ENCODE data around the gene PBLD.
"Not testable (repeated sequence)": the region's sequence is repeated elsewhere in the genome, so short reads cannot be mapped to it uniquely, and the experiment has no call there.

PBLD gene

DNA sequence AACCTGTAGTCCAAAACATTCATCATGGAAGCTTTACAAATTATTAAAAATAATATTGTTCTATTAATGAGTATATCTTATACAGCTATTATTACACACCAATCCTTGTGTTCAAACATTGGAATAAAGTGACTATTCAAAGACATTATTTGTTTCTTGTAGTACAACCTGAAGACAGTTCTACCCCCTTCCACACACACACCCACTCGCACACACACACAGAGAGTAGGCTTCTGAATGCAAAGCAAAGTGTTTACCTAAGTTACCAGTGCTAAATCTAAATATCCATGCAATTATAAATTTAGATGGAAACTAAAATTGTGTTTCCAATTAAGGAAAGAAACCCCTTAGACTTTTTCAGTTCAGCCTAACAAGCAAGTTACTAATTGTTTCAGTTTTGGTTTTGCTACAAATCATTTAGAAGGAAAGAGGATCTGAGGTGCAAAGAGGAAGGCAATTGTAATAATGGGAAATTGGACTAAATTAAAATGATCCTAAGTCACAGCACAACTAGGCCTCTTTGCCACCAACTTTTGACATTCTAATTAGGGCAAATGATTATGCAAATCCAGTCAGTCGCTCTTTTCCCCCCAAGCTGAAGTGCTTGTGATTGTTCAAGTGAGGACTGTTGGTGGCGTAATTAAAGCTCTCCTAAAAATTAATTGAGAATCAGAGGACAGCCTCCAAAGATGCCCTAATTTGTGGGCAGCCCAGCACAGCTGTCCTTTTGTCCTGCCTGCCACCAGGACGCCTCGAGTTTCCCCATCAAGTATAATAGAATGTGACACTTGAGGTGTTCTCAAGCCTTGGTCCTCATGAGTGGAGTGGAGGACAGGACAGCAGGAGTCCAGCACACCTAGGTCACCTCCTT lies 80.9 kb downstream of the PBLD start:
- no peaks in the 10 kb centered on the region for H3K36me3 ChIP-seq (ENCODE audit: control insufficient read depth, insufficient read depth, low read length)
- no peak for DNase-seq
- no peak overlapping the region for H3K27ac ChIP-seq (ENCODE audit: insufficient read depth, low read length, poor library complexity, severe bottlenecking)
- no peak overlapping the region for H3K4me3 ChIP-seq (ENCODE audit: insufficient read depth, low read depth, low read length, poor library complexity, severe bottlenecking)
- no peaks in the 10 kb centered on the region for H3K4me1 ChIP-seq (ENCODE audit: control insufficient read depth, insufficient read depth, low read length, poor library complexity, severe bottlenecking)
- H3K9me3 ChIP-seq (ENCODE audit: control insufficient read depth, low read length): no peaks in the 10 kb centered on the region
- no peaks in the 10 kb centered on the region for H3K27me3 ChIP-seq (replicated peaks; ENCODE audit: control insufficient read depth, insufficient read depth, low read length, poor library complexity, severe bottlenecking)

DNA sequence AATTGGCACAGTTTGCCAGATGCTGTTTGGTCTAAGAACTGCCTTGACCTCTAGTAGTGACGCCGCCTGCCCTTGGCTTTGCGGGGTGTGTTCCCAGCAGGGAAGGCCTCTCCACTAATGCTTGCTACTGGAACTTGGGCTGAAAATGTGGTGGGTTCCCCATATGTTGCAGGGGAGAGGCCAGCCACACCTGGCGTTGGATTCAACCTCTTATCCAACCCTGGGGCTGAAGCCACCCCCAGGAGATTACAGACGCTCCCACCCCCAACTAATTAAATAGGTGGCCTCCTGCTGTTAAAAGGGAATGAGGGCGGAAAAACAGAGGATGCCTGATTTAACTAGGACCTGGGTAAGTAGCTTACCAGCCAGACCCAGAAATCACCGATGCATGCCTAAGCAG lies 81.6 kb downstream of the PBLD start:
- H3K4me1 ChIP-seq (ENCODE audit: control insufficient read depth, insufficient read depth, low read length, poor library complexity, severe bottlenecking): no peaks in the 10 kb centered on the region
- H3K9me3 ChIP-seq (ENCODE audit: control insufficient read depth, low read length): no peaks in the 10 kb centered on the region
- H3K27me3 ChIP-seq (replicated peaks; ENCODE audit: control insufficient read depth, insufficient read depth, low read length, poor library complexity, severe bottlenecking): no peaks in the 10 kb centered on the region
- no peak for DNase-seq
- H3K4me3 ChIP-seq (ENCODE audit: insufficient read depth, low read depth, low read length, poor library complexity, severe bottlenecking): no peak overlapping the region
- no peaks in the 10 kb centered on the region for H3K36me3 ChIP-seq (ENCODE audit: control insufficient read depth, insufficient read depth, low read length)
- no peak overlapping the region for H3K27ac ChIP-seq (ENCODE audit: insufficient read depth, low read length, poor library complexity, severe bottlenecking)

DNA sequence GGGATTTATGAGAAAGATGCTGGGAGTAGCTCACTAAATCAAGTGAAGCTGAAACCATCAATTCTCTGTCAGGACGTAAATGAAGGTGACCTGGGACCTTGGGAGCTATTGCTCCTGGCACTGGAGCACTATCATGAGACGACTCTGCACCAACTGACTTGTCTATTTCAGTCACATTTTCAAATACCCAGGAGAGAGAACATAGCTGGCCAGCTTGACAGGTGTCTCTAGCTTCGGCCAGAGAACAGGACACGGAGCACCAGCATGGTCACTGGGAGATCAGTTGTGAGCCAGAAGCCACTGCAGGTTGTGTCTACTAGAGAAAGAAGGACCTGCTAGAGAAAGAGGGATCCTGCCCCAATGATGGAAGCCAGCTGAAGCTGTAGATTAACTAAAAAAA lies 83.4 kb downstream of the PBLD start:
- Histone ChIP-seq H3K9me3 (ENCODE audit: control insufficient read depth, low read length) (no peaks in the 10 kb centered on the region), H3K4me1 (ENCODE audit: control insufficient read depth, insufficient read depth, low read length, poor library complexity, severe bottlenecking) (no peaks in the 10 kb centered on the region), H3K36me3 (ENCODE audit: control insufficient read depth, insufficient read depth, low read length) (no peaks in the 10 kb centered on the region), H3K27me3 (replicated peaks; ENCODE audit: control insufficient read depth, insufficient read depth, low read length, poor library complexity, severe bottlenecking) (no peaks in the 10 kb centered on the region), H3K27ac (ENCODE audit: insufficient read depth, low read length, poor library complexity, severe bottlenecking) (no peak overlapping the region), H3K4me3 (ENCODE audit: insufficient read depth, low read depth, low read length, poor library complexity, severe bottlenecking) (no peak overlapping the region)
- no peak for DNase-seq

DNA sequence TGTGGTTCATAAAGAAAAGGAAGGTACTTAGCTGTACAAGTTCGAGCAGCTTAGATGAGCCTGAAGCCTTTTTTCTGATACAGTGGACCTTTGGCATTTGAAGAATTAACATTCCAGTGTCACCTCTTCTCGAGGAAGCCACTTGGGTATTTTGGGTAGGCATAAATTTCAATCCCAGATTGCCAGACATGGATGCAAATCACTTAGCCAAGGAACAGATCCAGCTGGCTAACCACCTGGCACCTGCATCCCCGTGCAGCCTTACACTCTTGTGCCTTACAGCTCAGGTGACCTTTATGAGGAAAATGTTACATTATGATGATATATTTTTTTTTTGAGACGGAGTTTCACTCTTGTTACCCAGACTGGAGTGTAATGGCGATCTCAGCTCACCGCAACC lies 84.8 kb downstream of the PBLD start:
- H3K36me3 ChIP-seq (ENCODE audit: control insufficient read depth, insufficient read depth, low read length): no peaks in the 10 kb centered on the region
- no peaks in the 10 kb centered on the region for H3K4me1 ChIP-seq (ENCODE audit: control insufficient read depth, insufficient read depth, low read length, poor library complexity, severe bottlenecking)

DNA sequence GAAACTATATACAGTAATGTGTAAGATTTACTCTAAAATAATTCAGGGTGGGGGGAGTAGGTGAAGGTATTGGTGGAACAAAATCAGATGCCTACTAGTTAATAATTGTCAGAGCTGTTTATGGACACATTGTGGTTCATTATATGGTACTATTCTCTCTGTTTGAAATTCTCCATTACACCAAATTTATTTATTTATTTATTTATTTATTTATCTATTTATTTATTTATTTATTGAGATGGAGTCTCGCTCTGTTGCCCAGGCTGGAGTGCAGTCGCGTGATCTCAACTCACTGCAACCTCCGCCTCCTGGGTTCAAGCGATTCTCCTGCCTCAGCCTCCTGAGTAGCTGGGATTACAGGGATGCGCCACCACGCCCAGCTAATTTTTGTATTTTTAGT lies 86.3 kb downstream of the PBLD start:
- DNase-seq; H3K27me3 ChIP-seq (replicated peaks; ENCODE audit: control insufficient read depth, insufficient read depth, low read length, poor library complexity, severe bottlenecking); H3K27ac ChIP-seq (ENCODE audit: insufficient read depth, low read length, poor library complexity, severe bottlenecking); H3K36me3 ChIP-seq (ENCODE audit: control insufficient read depth, insufficient read depth, low read length); H3K4me1 ChIP-seq (ENCODE audit: control insufficient read depth, insufficient read depth, low read length, poor library complexity, severe bottlenecking); H3K9me3 ChIP-seq (ENCODE audit: control insufficient read depth, low read length); H3K4me3 ChIP-seq (ENCODE audit: insufficient read depth, low read depth, low read length, poor library complexity, severe bottlenecking): not testable (repeated sequence)

More for the DNA sequence above, 84.8 kb downstream of the PBLD start:
- no peaks in the 10 kb centered on the region for H3K9me3 ChIP-seq (ENCODE audit: control insufficient read depth, low read length)
- H3K27ac ChIP-seq (ENCODE audit: insufficient read depth, low read length, poor library complexity, severe bottlenecking): no peak overlapping the region
- no peak overlapping the region for H3K4me3 ChIP-seq (ENCODE audit: insufficient read depth, low read depth, low read length, poor library complexity, severe bottlenecking)
- DNase-seq: no peak
- H3K27me3 ChIP-seq (replicated peaks; ENCODE audit: control insufficient read depth, insufficient read depth, low read length, poor library complexity, severe bottlenecking): no peaks in the 10 kb centered on the region

DNA sequence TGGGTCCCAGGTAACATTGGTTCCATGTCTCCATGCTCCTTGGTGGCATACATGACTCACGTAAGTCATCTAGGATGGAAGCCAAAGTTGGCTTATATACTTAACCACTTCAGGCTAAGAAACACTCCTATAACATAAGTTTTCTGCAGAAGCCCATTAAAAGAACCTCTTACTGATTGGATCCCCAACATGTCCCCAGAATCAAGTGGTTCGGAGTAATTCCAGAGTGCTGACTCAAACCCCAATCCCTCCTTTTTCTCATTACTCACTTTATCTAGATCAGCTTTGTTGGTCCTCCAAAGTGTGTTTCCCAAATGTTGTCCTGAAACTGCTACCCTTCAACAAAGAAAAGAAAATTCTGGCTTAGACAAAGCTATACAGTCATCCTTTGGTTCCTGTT lies 90.7 kb downstream of the PBLD start:
- no peak for DNase-seq
- Histone ChIP-seq H3K4me3 (ENCODE audit: insufficient read depth, low read depth, low read length, poor library complexity, severe bottlenecking) (no peak overlapping the region), H3K36me3 (ENCODE audit: control insufficient read depth, insufficient read depth, low read length) (no peaks in the 10 kb centered on the region), H3K9me3 (ENCODE audit: control insufficient read depth, low read length) (no peaks in the 10 kb centered on the region), H3K27ac (ENCODE audit: insufficient read depth, low read length, poor library complexity, severe bottlenecking) (no peak overlapping the region), H3K27me3 (replicated peaks; ENCODE audit: control insufficient read depth, insufficient read depth, low read length, poor library complexity, severe bottlenecking) (no peaks in the 10 kb centered on the region), H3K4me1 (ENCODE audit: control insufficient read depth, insufficient read depth, low read length, poor library complexity, severe bottlenecking) (no peaks in the 10 kb centered on the region)

DNA sequence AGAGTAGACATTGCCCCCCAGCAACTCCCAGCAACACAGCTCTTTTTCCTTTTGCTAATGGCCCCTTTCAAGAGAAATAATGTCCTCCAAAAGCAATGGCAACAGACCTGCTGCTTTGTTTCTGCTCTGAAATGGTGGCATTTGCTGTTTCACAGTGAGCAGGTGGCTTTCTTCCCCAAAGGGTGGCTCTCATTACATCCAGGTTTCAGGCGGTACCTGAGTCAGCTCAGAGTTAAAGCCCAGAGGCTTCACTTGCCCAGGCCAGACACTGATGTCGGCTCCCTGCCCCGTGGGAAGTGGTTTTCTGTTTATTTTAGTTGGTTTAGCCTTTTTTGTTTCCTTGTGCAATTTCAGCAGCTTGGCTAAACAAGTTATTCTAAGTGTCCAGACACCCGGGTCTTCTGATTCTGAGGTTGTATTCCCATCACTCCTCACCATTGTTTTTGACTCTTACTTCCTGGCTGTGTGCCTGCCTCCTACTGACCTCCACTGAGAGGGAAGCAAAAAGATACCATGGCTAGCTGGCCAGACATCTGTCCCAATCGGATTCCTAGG lies 93.1 kb downstream of the PBLD start:
- no peak overlapping the region for H3K4me3 ChIP-seq (ENCODE audit: insufficient read depth, low read depth, low read length, poor library complexity, severe bottlenecking)
- no peak overlapping the region for H3K27ac ChIP-seq (ENCODE audit: insufficient read depth, low read length, poor library complexity, severe bottlenecking)
- no peak for DNase-seq
- H3K27me3 ChIP-seq (replicated peaks; ENCODE audit: control insufficient read depth, insufficient read depth, low read length, poor library complexity, severe bottlenecking): no peaks in the 10 kb centered on the region
- H3K4me1 ChIP-seq (ENCODE audit: control insufficient read depth, insufficient read depth, low read length, poor library complexity, severe bottlenecking): no peaks in the 10 kb centered on the region
- no peaks in the 10 kb centered on the region for H3K36me3 ChIP-seq (ENCODE audit: control insufficient read depth, insufficient read depth, low read length)
- no peaks in the 10 kb centered on the region for H3K9me3 ChIP-seq (ENCODE audit: control insufficient read depth, low read length)

DNA sequence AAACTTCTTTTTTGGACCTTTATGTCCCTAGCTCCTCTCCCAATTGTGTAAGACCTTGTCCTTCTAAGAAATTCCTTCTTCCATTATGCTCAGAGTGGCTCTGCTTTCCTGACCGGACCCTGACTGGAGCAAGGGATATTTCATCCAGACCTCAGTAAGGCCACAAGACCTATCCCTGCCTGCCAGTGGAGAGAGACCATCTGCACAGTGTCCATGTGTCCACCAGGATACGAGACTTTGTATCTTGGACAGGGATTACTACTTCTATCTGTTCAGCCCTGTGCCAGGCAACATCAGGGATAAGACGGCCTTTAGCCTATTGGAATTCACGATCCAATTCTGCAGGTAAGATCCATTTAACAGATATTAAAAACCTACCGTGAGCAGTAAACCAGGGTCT lies 93.7 kb downstream of the PBLD start:
- Histone ChIP-seq H3K4me1 (ENCODE audit: control insufficient read depth, insufficient read depth, low read length, poor library complexity, severe bottlenecking) (no peaks in the 10 kb centered on the region), H3K36me3 (ENCODE audit: control insufficient read depth, insufficient read depth, low read length) (no peaks in the 10 kb centered on the region), H3K9me3 (ENCODE audit: control insufficient read depth, low read length) (no peaks in the 10 kb centered on the region), H3K27ac (ENCODE audit: insufficient read depth, low read length, poor library complexity, severe bottlenecking) (no peak overlapping the region), H3K4me3 (ENCODE audit: insufficient read depth, low read depth, low read length, poor library complexity, severe bottlenecking) (no peak overlapping the region), H3K27me3 (replicated peaks; ENCODE audit: control insufficient read depth, insufficient read depth, low read length, poor library complexity, severe bottlenecking) (no peaks in the 10 kb centered on the region)
- no peak for DNase-seq

DNA sequence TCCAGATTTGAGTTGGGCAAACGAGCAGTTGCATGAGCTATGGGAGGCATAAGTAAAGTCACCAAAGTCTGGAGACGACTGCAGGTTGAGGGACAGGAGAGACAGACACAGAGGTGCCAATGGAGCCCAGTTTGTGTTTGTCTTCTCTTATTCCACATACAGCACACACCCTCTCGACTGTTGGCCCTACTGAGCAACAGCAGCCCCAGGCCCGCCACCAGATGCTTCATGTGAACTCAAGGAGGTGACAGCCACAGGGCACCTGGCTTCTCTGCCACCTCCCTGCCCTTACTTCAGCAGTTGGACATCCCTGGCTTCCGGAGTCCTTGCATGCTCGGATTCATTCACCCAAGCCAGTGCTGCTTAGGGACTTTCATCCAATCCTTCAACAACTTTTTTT lies 94.4 kb downstream of the PBLD start:
- H3K36me3 ChIP-seq (ENCODE audit: control insufficient read depth, insufficient read depth, low read length): no peaks in the 10 kb centered on the region
- DNase-seq: no peak
- H3K9me3 ChIP-seq (ENCODE audit: control insufficient read depth, low read length): no peaks in the 10 kb centered on the region
- H3K27ac ChIP-seq (ENCODE audit: insufficient read depth, low read length, poor library complexity, severe bottlenecking): no peak overlapping the region
- H3K27me3 ChIP-seq (replicated peaks; ENCODE audit: control insufficient read depth, insufficient read depth, low read length, poor library complexity, severe bottlenecking): no peaks in the 10 kb centered on the region
- H3K4me3 ChIP-seq (ENCODE audit: insufficient read depth, low read depth, low read length, poor library complexity, severe bottlenecking): no peak overlapping the region
- no peaks in the 10 kb centered on the region for H3K4me1 ChIP-seq (ENCODE audit: control insufficient read depth, insufficient read depth, low read length, poor library complexity, severe bottlenecking)

DNA sequence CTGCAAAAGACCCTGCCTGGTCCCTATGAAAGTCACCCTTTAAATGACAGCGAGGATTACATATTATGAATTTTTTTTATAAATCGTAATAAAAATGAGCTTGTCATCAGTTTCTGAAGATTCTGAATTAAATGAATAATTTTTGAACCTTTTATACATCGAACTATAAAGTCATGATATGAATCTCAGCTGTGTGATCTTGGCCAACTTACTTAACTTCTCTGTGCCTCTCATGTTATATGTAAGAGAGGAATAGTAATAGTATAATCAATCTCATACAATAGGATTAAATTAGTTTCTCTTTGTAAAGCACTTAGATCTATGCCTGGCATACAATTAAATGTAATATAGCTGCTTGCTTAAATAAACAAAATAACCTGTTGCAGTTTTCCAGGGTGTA lies 95.6 kb downstream of the PBLD start:
- Histone ChIP-seq H3K27me3 (replicated peaks; ENCODE audit: control insufficient read depth, insufficient read depth, low read length, poor library complexity, severe bottlenecking) (peaks cover 2% of the 10 kb centered on the region), H3K27ac (ENCODE audit: insufficient read depth, low read length, poor library complexity, severe bottlenecking) (no peak overlapping the region), H3K9me3 (ENCODE audit: control insufficient read depth, low read length) (no peaks in the 10 kb centered on the region), H3K4me1 (ENCODE audit: control insufficient read depth, insufficient read depth, low read length, poor library complexity, severe bottlenecking) (no peaks in the 10 kb centered on the region), H3K4me3 (ENCODE audit: insufficient read depth, low read depth, low read length, poor library complexity, severe bottlenecking) (no peak overlapping the region), H3K36me3 (ENCODE audit: control insufficient read depth, insufficient read depth, low read length) (no peaks in the 10 kb centered on the region)
- DNase-seq: no peak
